Ectodermal cell (in vitro differentiated cells): ENCODE measurements around the gene PSMG2. TPM values are rescaled to one million over a fixed set of nuclear protein-coding genes. Genes with fewer than 3 reads are reported as not detected.

Source experiments
- H3K27ac ChIP-seq: 2 replicates; pipeline ENCODE4 v1.7.0; 2013; ENCODE audit warnings: mild to moderate bottlenecking, low read depth, low read length; ENCODE audit not compliant: insufficient read depth, poor library complexity, severe bottlenecking
- H3K27me3 ChIP-seq: 2 replicates; pipeline ENCODE4 v1.7.0; 2013; ENCODE audit warnings: mild to moderate bottlenecking, low read length; ENCODE audit not compliant: insufficient read depth, control insufficient read depth, poor library complexity, severe bottlenecking
- H3K36me3 ChIP-seq: one replicate; pipeline ENCODE4 v1.7.0; 2013; ENCODE audit warnings: low read length; ENCODE audit not compliant: control insufficient read depth, insufficient read depth
- H3K4me1 ChIP-seq: one replicate; pipeline ENCODE4 v1.7.0; 2013; ENCODE audit warnings: low read length; ENCODE audit not compliant: control insufficient read depth, insufficient read depth
- H3K4me3 ChIP-seq: 2 replicates; pipeline ENCODE4 v1.7.0; 2013; ENCODE audit warnings: low read depth, low read length, control low read depth; ENCODE audit not compliant: insufficient read depth
- H3K9me3 ChIP-seq: 2 replicates; pipeline ENCODE4 v1.7.0; 2013; ENCODE audit warnings: mild to moderate bottlenecking, low read length, moderate library complexity; ENCODE audit not compliant: control insufficient read depth
- WGBS, 2 experiments: methylation state at CpG; one replicate each; pipeline ENCODE4 v1.1.7; 2013; ENCODE audit warnings: missing lambda C conversion rate in 2 of 2; 5-methylcytosine and 5-hydroxymethylcytosine counted together
- polyA plus RNA-seq, 4 experiments: library from polyadenylated mRNA; stranded (reverse); fragments of 50-300 nt; gene quantifications; one replicate each; pipeline ENCODE4 v1.2.3, GENCODE V29; 2013

Gene PSMG2
- polyA plus RNA-seq (2013, experiment 1 of 4) = 73.5 TPM
- 78.5 TPM for polyA plus RNA-seq (2013, experiment 2 of 4)
- polyA plus RNA-seq (2013, experiment 3 of 4) = 77.6 TPM
- polyA plus RNA-seq (2013, experiment 4 of 4) = 86.0 TPM

GRCh38 chr18:12702221-12703095 lies at the start of gene PSMG2, which contains the start of gene CEP76:
Gene PSMG2, plus strand, starts transcription at chr18:12703042. Its CDS starts 66 bp downstream, at chr18:12703108.
Gene CEP76, minus strand, starts transcription at chr18:12702723. Its CDS starts 175 bp downstream, at chr18:12702548.
- 0% methylated on average over 89 of the region's 89 CpGs for whole genome bisulfite sequencing, 2 experiments
- Histone ChIP-seq H3K36me3 (peaks cover 8% of the 10 kb centered on the region), H3K9me3 (no peaks in the 10 kb centered on the region), H3K4me1 (peaks cover 4% of the 10 kb centered on the region), H3K27ac (peak within 1 kb of the TSS; percentile 99), H3K27me3 (no peaks in the 10 kb centered on the region), H3K4me3 (peak within 1 kb of the TSS; percentile 80)

- 67% methylated on average over 1 of the region's 1 CpG; no CpG with 5 or more reads in 1 of the 2 experiments for WGBS, 2 experiments
- H3K4me1 ChIP-seq = no peaks in the 10 kb centered on the region
- no peaks in the 10 kb centered on the region for H3K36me3 ChIP-seq
- H3K27ac ChIP-seq = no peak overlapping the region
- H3K27me3 ChIP-seq = peaks cover 39% of the 10 kb centered on the region
- no peaks in the 10 kb centered on the region for H3K9me3 ChIP-seq
- no peak overlapping the region for H3K4me3 ChIP-seq
Observed at GRCh38 chr18:12654971-12655370, 47.9 kb upstream of the PSMG2 start.

- no peak overlapping the region for H3K27ac ChIP-seq
- no peaks in the 10 kb centered on the region for H3K36me3 ChIP-seq
- 37 to 44% methylated on average over 3 of the region's 3 CpGs for WGBS, 2 experiments
- H3K4me3 ChIP-seq = peak overlapping the region; percentile 54
- H3K9me3 ChIP-seq = no peaks in the 10 kb centered on the region
- peaks cover 39% of the 10 kb centered on the region for H3K27me3 ChIP-seq
- no peaks in the 10 kb centered on the region for H3K4me1 ChIP-seq
Observed at GRCh38 chr18:12656605-12656937, 46.3 kb upstream of the PSMG2 start.

- WGBS, 2 experiments = 2% methylated on average over 89 of the region's 89 CpGs
- H3K4me1 ChIP-seq = no peaks in the 10 kb centered on the region
- H3K9me3 ChIP-seq = no peaks in the 10 kb centered on the region
- H3K4me3 ChIP-seq = peak overlapping the region; percentile 54
- no peak overlapping the region for H3K27ac ChIP-seq
- H3K36me3 ChIP-seq = no peaks in the 10 kb centered on the region
- H3K27me3 ChIP-seq = peaks cover 39% of the 10 kb centered on the region
Observed at GRCh38 chr18:12656938-12657683, 45.7 kb upstream of the PSMG2 start.

- Histone ChIP-seq H3K9me3 (no peaks in the 10 kb centered on the region), H3K27me3 (peaks cover 39% of the 10 kb centered on the region), H3K27ac (no peak within 1 kb of the TSS), H3K4me3 (peak within 1 kb of the TSS; percentile 54), H3K4me1 (no peaks in the 10 kb centered on the region), H3K36me3 (no peaks in the 10 kb centered on the region)
- WGBS, 2 experiments = 0% methylated on average over 112 of the region's 112 CpGs
Observed at GRCh38 chr18:12657684-12658425, 45.0 kb upstream of the PSMG2 start, which contains the start of gene SPIRE1. Gene SPIRE1, minus strand, starts transcription at chr18:12658107. Its CDS starts 241 bp downstream, at chr18:12657866.

GRCh38 chr18:12658426-12659138 lies 44.3 kb upstream of the PSMG2 start:
- Histone ChIP-seq H3K4me3 (peak overlapping the region; percentile 54), H3K36me3 (no peaks in the 10 kb centered on the region), H3K4me1 (no peaks in the 10 kb centered on the region), H3K9me3 (no peaks in the 10 kb centered on the region), H3K27ac (no peak overlapping the region), H3K27me3 (peaks cover 39% of the 10 kb centered on the region)
- 5 to 9% methylated on average over 38 to 42 of the region's 42 CpGs for WGBS, 2 experiments

GRCh38 chr18:12659904-12660605 lies 42.8 kb upstream of the PSMG2 start:
- Histone ChIP-seq H3K4me1 (no peaks in the 10 kb centered on the region), H3K9me3 (no peaks in the 10 kb centered on the region), H3K36me3 (no peaks in the 10 kb centered on the region)

GRCh38 chr18:12668041-12668440 lies 34.8 kb upstream of the PSMG2 start:
- no peaks in the 10 kb centered on the region for H3K9me3 ChIP-seq
- H3K36me3 ChIP-seq = no peaks in the 10 kb centered on the region
- no peak overlapping the region for H3K4me3 ChIP-seq
- no peaks in the 10 kb centered on the region for H3K4me1 ChIP-seq
- 88 to 94% methylated on average over 5 of the region's 5 CpGs for WGBS, 2 experiments
- H3K27ac ChIP-seq = no peak overlapping the region
- H3K27me3 ChIP-seq = no peaks in the 10 kb centered on the region

More at GRCh38 chr18:12659904-12660605, 42.8 kb upstream of the PSMG2 start:
- WGBS, 2 experiments = 90 to 93% methylated on average over 9 of the region's 9 CpGs
- Histone ChIP-seq H3K27me3 (peaks cover 39% of the 10 kb centered on the region), H3K27ac (no peak overlapping the region), H3K4me3 (no peak overlapping the region)
